RPMI8226 (cell line): ENCODE data around the gene SCYL1.
"Not testable (repeated sequence)": the region's sequence is repeated elsewhere in the genome, so short reads cannot be mapped to it uniquely, and the experiment has no call there.

Experiments
- DNase-seq: peaks from one replicate; pipeline ENCODE4 v3.0.0-alpha.2; 2015

Gene SCYL1

DNA sequence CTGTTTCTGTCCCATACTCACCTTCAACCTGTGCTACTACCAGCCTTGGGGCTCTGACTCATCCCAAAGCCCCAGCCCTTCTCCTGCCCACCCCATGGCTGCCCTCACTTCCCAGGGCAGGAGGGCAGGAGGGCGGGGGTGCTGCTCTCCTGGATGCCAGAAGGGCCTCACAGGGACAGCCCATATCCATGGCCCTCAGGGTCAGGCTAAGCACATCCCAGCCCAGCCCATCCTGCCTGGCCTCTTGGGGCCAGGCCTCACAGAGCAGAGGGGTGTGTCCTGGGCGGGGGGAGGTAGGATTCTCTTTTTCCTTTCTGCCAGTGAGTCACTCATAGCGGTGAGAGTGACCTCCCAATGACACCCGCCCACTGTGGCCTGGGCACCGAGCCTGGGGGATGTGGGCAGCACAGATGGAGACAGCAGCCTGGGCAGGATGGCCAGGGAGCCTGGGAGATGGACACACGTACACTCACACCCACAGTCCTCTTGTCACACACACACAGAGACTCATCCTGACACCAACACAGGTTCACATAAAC, 30.9 kb downstream of the SCYL1 start:
- peak; percentile 65 for DNase-seq

- peak; percentile 69 for DNase-seq
Measured at GRCh38 chr11:65556470-65557279, 31.8 kb downstream of the SCYL1 start.

DNA sequence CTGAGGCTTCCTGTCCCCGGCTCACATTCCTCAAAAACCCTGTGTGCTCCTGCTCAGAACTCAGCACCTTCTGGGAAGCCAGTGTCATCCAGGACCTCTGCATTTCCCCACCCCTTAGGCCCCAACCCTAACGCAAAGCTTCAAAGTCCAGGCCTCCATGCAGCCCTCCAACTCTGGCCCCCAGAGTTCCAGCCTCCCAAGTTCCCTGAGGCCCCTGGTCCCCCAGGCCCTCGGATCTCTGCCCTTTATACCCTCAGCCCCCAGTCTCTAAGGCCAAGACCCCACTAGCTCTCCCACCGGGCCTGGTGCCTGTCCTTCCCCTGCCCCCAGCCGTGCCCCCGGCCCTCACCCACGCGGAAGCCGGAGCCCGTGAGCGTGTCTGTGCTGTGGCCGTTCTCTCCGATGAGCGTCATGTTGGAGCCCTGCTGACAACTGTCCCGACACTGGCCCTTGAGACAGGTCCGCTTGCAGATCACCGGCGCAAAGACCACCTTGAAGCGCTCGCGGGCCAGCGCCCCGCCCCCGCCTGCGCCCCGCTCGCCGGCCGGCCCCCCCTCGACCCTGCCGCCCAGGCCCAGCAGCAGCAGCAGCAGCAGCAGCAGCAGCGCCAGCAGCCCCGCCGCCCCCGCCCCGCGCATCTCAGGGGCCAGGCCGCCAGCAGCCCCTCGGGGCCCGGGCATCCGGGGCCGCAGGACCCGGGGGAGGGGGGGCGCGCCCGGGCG, 32.6 kb downstream of the SCYL1 start:
- DNase-seq, result no peak

- peak; percentile 91 for DNase-seq
Measured at GRCh38 chr11:65558002-65558929, 33.4 kb downstream of the SCYL1 start, which contains the start of gene LTBP3. TSS of gene LTBP3 (minus strand) at chr11:65558359. CDS start at chr11:65557959, 400 bp downstream.

- DNase-seq, result no peak
Measured at GRCh38 chr11:65558930-65559509, 34.1 kb downstream of the SCYL1 start.

DNA sequence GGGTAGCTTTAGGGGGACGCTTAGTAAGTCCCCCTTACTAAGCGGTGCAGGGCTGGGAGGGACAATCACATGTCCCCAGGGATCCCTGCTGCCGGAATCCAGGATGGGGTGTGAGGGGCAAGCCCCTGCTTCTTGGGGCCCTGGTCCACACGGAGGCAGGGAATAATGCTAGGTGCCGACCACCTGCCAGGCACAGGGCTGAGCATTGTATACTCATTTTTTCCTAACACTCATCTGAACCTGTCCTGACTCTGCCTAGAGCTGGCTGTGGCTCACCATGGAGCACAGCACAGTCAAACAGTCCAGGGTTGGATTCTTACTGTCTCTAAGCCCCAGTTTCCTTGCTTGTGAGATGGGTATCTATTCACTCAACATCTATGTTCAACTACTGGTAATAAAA, 34.7 kb downstream of the SCYL1 start:
- DNase-seq, result no peak

DNA sequence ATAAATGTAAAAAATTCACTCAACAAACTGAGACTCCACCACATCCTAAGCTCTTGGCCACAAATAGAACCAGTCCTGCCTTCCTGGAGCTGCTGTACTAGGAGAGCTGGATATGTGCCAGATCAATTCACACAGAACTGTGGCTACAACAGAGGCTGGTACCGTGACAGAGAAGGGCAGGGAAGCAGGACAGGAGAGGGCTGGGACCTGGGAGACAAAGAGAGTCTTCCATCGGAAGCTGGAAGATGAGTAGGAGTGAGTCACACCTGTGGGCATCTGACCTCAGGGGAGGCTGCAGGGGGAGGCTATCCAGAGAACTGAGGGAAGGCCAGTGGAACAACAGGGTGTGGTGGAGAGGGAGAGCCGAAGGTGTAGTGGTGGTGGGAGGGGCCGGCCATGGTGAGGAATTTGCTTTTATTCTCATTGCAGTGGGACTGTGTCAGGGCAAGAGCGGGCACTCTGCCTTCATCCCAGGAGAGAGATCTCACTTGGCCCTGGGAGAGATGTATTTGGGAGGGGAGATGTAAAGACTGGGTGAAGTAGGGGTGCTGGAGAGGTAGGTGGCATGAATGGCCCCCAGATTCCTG, 35.2 kb downstream of the SCYL1 start:
- DNase-seq, result peak; percentile 42

DNA sequence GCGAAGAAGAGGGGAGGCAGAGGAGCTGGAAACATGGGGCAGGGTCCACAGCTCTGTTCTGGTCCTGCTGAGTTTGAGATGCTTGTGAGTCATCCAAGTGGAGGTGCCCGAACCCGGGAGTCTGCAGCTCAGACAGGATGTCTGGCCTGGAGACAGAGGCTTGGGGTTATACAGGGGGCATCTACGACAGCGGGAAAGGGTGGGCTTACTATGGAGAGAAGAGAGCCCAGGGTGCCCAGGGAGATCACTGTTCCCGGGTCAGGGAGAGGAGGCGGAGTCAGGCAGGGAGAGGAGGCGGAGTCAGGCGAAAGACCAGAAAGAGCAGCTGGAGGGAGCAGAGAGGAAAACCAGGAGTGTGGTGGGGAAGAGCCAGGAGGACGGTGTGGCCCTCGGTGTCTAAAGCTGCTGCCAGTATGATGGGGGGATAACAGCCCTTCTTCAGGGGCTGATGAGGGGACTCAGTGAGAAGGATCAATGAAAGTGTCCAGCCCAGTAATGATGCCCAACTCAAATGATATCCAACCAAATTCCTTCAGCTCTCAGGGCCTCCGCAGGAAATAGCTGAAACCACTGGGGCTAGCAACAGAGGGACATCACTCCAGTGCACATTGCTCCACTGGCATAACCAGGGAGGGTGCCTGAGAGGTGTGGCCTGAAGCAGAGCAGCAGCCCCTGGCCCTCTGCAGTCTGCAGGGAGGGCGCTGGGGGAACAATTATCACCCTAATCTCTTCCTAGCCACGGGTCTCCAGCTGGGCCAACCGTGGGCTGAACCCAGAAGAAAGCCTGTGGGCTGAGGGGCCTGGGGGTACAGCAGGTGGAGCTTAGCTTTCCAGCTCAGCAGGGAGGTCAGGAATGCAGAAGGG, 35.9 kb downstream of the SCYL1 start:
- no peak for DNase-seq

GRCh38 chr11:65562020-65562419, 37.1 kb downstream of the SCYL1 start:
- DNase-seq, result no peak

DNA sequence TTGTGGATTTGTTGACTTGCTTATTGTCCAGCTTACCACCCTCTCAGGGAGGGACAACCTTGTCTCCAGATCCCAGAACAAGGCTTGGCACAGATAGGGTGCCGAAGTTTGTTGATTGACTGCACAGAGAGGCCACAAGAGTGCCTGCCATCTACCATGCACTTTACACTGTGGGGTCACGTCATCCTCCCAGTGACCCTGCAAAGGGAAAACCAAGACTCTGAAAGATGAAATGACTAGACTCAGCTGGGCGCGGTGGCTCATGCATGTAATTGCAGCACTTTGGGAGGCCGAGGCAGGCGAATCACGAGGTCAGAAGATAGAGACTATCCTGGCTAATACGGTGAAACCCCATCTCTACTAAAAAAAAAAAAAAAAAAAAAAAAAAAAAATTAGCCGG, 37.9 kb downstream of the SCYL1 start:
- no peak for DNase-seq

DNA sequence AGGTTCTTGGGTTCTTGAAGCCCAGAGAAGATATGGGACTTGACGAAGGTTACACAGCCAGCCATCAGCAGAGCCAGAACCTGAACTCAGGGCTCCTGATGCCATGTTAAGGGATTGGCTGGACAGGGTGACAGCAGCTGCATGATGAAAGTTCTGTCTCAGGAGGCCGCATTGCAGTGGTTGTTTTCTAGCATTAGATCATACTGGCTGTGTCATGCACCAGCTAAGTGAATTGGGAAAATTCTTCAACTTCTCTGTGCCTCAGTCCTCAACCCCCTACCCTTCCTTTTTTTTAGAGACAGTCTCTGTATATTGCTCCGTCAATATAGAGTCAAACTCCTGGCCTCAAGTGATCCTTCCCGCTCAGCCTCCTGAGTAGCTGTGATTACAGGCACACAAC, 38.7 kb downstream of the SCYL1 start:
- no peak for DNase-seq

DNA sequence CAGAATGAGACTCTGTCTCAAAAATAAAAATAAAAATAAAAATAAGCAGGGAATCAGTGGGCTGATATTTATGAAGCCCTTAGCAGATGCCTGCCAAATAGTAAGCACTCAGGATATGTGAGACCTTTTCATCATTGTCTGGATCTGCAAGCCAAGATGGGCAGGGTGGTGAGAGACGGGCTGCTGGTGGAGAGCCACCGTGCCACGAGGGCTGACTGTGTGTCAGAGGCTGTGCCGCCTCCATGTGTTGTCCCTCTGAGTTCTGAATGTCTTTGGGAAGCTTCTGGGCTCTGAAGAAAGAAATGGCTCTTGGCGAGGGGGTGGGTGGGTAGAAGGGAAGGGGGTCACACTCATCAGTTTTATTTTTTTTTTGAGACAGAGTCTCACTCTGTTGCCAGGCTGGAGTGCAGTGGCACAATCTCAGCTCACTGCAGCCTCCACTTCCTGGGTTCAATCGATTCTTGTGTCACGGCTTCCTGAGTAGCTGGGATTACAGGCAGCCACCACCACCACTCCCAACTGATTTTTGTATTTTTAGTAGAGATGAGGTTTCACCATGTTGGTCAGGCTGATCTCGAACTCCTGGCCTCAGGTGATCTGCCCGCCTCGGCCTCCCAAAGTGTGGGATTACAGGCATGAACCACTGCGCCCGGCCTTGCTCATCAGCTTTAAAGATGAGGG, 40.1 kb downstream of the SCYL1 start:
- not testable (repeated sequence) for DNase-seq

GRCh38 chr11:65565624-65566453, 41.0 kb downstream of the SCYL1 start:
- DNase-seq, result no peak

- no peak for DNase-seq
Measured at GRCh38 chr11:65569164-65569972, 44.5 kb downstream of the SCYL1 start.

GRCh38 chr11:65569973-65570918, 45.4 kb downstream of the SCYL1 start, which contains the start of gene ZNRD2:
TSS of gene ZNRD2 (plus strand) at chr11:65570477. CDS start at chr11:65570492, 15 bp downstream.
- DNase-seq, result peak; percentile 100

DNA sequence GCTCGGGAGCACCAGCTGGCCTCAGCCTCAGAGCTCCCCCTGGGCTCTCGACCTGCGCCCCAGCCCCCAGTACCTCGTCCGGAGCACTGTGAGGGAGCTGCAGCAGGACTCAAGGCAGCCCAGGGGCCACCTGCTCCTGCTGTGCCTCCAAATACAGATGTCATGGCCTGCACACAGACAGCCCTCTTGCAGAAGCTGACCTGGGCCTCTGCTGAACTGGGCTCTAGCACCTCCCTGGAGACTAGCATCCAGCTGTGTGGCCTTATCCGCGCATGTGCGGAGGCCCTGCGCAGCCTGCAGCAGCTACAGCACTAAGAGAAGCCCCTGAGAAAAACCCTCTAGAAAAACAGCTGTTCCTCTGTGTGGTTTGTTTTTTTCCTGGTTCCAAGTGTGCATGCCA, 46.5 kb downstream of the SCYL1 start:
- no peak for DNase-seq

GRCh38 chr11:65571940-65572339, 47.1 kb downstream of the SCYL1 start:
- DNase-seq, result peak; percentile 74
